Endothelial cell of umbilical vein (primary cell): ENCODE measurements around the gene NOSIP. TPM values are rescaled to one million over a fixed set of nuclear protein-coding genes. Genes with fewer than 3 reads are reported as not detected.

Source experiments
- BruUV-seq: library from RNA; stranded (reverse); fragments of 400-500 nt; replicated peaks from 2 replicates; lab custom pipeline; 2021; lab: Mats Ljungman, UMichigan
- CTCF ChIA-PET: fragments of 300-600, 350-600 bp; sonication (Branson Sonifier 250); formaldehyde crosslinking; loops from one replicate; lab custom pipeline; 2021; ENCODE audit warnings: antibody characterized with exemption, inconsistent platforms; lab: Charles Lee
- POLR2A ChIA-PET: fragments of 300-600, 350-600 bp; sonication (Branson Sonifier 250); formaldehyde crosslinking; loops from one replicate; lab custom pipeline; 2021; ENCODE audit warnings: antibody characterized with exemption, inconsistent platforms; lab: Charles Lee
- DNase-seq: peaks from one replicate; pipeline ENCODE4 v3.0.0-alpha.2; 2011; ENCODE audit warnings: low read depth, low spot score
- FAIRE-seq: peaks from 2 replicates; lab custom pipeline; 2011; peaks lifted over from hg19 to GRCh38; lab: Jason Lieb, UNC
- H2AFZ ChIP-seq: 2 replicates; pipeline ENCODE4 v1.6.0; 2012; ENCODE audit warnings: low read depth, low read length, control low read depth, inconsistent platforms
- H3K27ac ChIP-seq: 2 replicates; pipeline ENCODE4 v1.5.1; 2011; ENCODE audit warnings: low read depth, mild to moderate bottlenecking, control low read depth, low read length, moderate library complexity; ENCODE audit not compliant: insufficient read depth
- H3K27me3 ChIP-seq, 2 experiments: 2 replicates each; pipeline versions ENCODE4 v1.6.0 to v1.6.1; 2011; ENCODE audit warnings: low read length in 2 of 2, mixed read lengths in 1 of 2; ENCODE audit not compliant: control insufficient read depth in 2 of 2, insufficient read depth in 2 of 2
- H3K36me3 ChIP-seq, 2 experiments: 2 replicates in 1 of 2; 3 replicates in 1 of 2; pipeline ENCODE4 v1.5.1; 2011; ENCODE audit warnings: low read length in 2 of 2, mild to moderate bottlenecking in 1 of 2, moderate library complexity in 1 of 2; ENCODE audit not compliant: control insufficient read depth in 2 of 2, insufficient read depth in 2 of 2; ENCODE audit errors: extremely low read depth in 1 of 2
- H3K4me1 ChIP-seq: 3 replicates; pipeline ENCODE4 v1.5.1; 2011; ENCODE audit warnings: mild to moderate bottlenecking, low read length; ENCODE audit not compliant: control insufficient read depth, insufficient read depth; ENCODE audit errors: extremely low read depth
- H3K4me2 ChIP-seq: 2 replicates; pipeline ENCODE4 v1.6.1; 2011; ENCODE audit warnings: low read length, control low read depth, mixed read lengths; ENCODE audit not compliant: insufficient read depth
- H3K4me3 ChIP-seq, 3 experiments: fragments of 200-600 bp in 1 of 3; sonication (generic), shearing (Covaris generic) in 1 of 3; replicated peaks in 1 of 3; 2 replicates each; pipeline ENCODE4 v1.5.1; 2011 to 2016; ENCODE audit warnings: control low read depth in 3 of 3, low read length in 3 of 3, mild to moderate bottlenecking in 2 of 3, inconsistent platforms in 1 of 3, low read depth in 1 of 3, moderate library complexity in 1 of 3; ENCODE audit not compliant: insufficient read depth in 1 of 3
- H3K79me2 ChIP-seq: 2 replicates; pipeline ENCODE4 v1.6.0; 2012; ENCODE audit warnings: low read length, inconsistent platforms; ENCODE audit not compliant: control insufficient read depth, insufficient read depth
- H3K9ac ChIP-seq: replicated peaks from 2 replicates; pipeline ENCODE3; 2011; ENCODE audit warnings: low read length, control low read depth; ENCODE audit not compliant: insufficient read depth; ENCODE audit errors: extremely low read depth
- H3K9me1 ChIP-seq: replicated peaks from 3 replicates; pipeline ENCODE4 v1.6.0; 2011; ENCODE audit warnings: mild to moderate bottlenecking, low read length; ENCODE audit not compliant: control insufficient read depth, insufficient read depth; ENCODE audit errors: extremely low read depth
- H3K9me3 ChIP-seq: replicated peaks from 2 replicates; pipeline ENCODE4 v1.5.1; 2012; ENCODE audit warnings: low read length, inconsistent platforms; ENCODE audit not compliant: control insufficient read depth, insufficient read depth
- H4K20me1 ChIP-seq: replicated peaks from 2 replicates; pipeline ENCODE3; 2011; ENCODE audit warnings: mild to moderate bottlenecking, low read length; ENCODE audit not compliant: control insufficient read depth, insufficient read depth; ENCODE audit errors: extremely low read depth
- EZH2 ChIP-seq: IDR thresholded peaks from 2 replicates; pipeline ENCODE4 v1.6.1; 2012; ENCODE audit warnings: borderline replicate concordance, low read depth, mild to moderate bottlenecking, moderate library complexity, low read length, inconsistent platforms; ENCODE audit not compliant: severe bottlenecking
- FOS ChIP-seq: IDR thresholded peaks from 2 replicates; pipeline ENCODE4 v1.6.1; 2011; ENCODE audit warnings: mild to moderate bottlenecking, low read length, moderate library complexity, borderline replicate concordance; ENCODE audit not compliant: insufficient read depth
- GATA2 ChIP-seq: IDR thresholded peaks from 2 replicates; pipeline ENCODE4 v1.7.0; 2011; ENCODE audit warnings: low read depth, mild to moderate bottlenecking, moderate library complexity, mixed read lengths, low read length; ENCODE audit not compliant: insufficient read length, insufficient read depth
- JUN ChIP-seq: IDR thresholded peaks from 2 replicates; pipeline ENCODE4 v1.6.1; 2011; ENCODE audit warnings: borderline replicate concordance, low read depth; ENCODE audit not compliant: insufficient read length, insufficient read depth
- MAX ChIP-seq: IDR thresholded peaks from 2 replicates; pipeline ENCODE4 v1.6.1; 2011; ENCODE audit not compliant: insufficient read depth, insufficient read length
- MYC ChIP-seq: IDR thresholded peaks from one replicate; pipeline ENCODE4 v1.6.1; 2011; ENCODE audit warnings: mild to moderate bottlenecking, low read depth, low read length
- POLR2A ChIP-seq: IDR thresholded peaks from 2 replicates; pipeline ENCODE4 v1.6.1; 2012; ENCODE audit warnings: low read depth, mild to moderate bottlenecking, control low read depth, low read length
- POLR2AphosphoS5 ChIP-seq: IDR thresholded peaks from 2 replicates; pipeline ENCODE4 v1.6.1; 2012; ENCODE audit warnings: low read depth, mild to moderate bottlenecking, control low read depth, low read length, moderate library complexity; ENCODE audit not compliant: insufficient read depth
- dilution Hi-C: fragments of 300-500 bp; cut with MboI; formaldehyde crosslinking; loops from one replicate; pipeline ENCODE4 v1.15.0; 2019; ENCODE audit warnings: low sequenced_read_pairs; ENCODE audit not compliant: extremely low pct_ligation_motif_present
- intact Hi-C: fragments of 100-400 bp; cut with micrococcal nuclease; formaldehyde crosslinking; loops from one replicate; pipeline ENCODE4 v1.10.0; 2022
- polyA plus RNA-seq, 4 experiments: library from polyadenylated mRNA; depleted of rRNA in 3 of 4; stranded (reverse) in 3 of 4; unstranded in 1 of 4; fragments of >200 nt; gene quantifications; 2 replicates each; pipeline versions ENCODE4 v1.2.1 to v1.2.3, GENCODE V29; 2011 to 2012; ENCODE audit warnings: missing spikeins in 1 of 4
- total RNA-seq: library from RNA; stranded (reverse); gene quantifications from 2 replicates; pipeline ENCODE4 v1.2.3, GENCODE V29; 2021
- TF ChIP-seq, protein P1 (sequence below), 2 donors: IDR thresholded peaks; 1 replicate in 1 of 2; 2 replicates in 1 of 2; pipeline ENCODE4 v1.5.1; 2011; ENCODE audit warnings: low read length in 2 of 2, mild to moderate bottlenecking in 2 of 2, moderate library complexity in 2 of 2, control low read depth in 1 of 2, inconsistent platforms in 1 of 2, low read depth in 1 of 2; ENCODE audit not compliant: insufficient read depth in 1 of 2; ENCODE audit errors: extremely low read depth in 1 of 2

The NOSIP gene
- total and polyA plus RNA-seq, 2 donors (not counting 3 experiments of a cell fraction or from before 2014, with no cell fraction given): 77.5 to 128 TPM

DNA sequence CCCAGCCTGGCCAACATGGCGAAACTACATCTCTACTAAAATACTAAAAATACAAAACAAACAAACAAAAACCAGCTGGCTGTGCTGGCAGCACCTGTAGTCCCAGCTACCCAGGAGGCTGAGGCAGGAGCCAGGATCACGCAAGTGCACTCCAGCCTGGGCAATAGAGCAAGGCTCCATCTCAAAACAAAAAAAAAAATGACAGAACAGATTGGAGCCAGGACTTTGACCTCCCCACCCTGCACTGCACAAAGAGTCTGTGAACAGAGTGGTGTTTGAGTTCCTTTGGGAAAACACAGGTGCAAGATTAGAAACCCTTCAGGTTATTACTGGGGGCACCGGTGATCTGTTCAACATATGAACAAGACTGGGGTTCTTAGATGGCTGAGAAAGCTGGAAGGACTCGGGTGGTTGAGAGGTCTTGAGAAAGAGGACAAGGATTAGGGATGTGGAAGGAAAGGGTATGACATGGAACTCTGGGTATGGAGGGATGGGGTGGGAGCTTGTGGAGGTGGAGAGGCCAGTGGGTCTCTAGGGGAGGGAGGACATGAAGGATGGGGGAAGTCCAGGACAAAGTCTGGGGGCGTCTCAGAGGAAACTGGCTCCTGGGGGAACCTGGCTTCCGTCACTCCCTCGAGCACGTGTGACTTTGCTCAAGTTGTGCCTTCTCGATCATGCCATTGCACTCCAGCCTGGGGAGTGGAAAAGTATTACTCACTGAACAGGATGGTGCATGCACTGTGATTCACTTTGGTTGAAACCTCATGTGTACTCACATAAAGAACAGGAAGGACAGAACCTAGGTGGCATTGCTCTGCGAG, 26.7 kb downstream of the NOSIP start:
- no peaks in the 10 kb centered on the region for H3K9me3 ChIP-seq
- H2AFZ ChIP-seq: no peak overlapping the region
- H3K4me2 ChIP-seq: peak overlapping the region; percentile 2
- dilution Hi-C loops (no loop called here), intact Hi-C loops (loop anchor here (2.0 kb wide), 1 partner anchor 17 kb away; no protein-coding TSS in a partner anchor)
- H4K20me1 ChIP-seq: no peaks in the 10 kb centered on the region
- FAIRE-seq (peak; percentile 92), DNase-seq (peak; percentile 65)
- TF ChIP-seq POLR2AphosphoS5: peak; percentile 39
- peak; percentile 47 for TF ChIP-seq MAX
- TF ChIP-seq, protein P1, sequence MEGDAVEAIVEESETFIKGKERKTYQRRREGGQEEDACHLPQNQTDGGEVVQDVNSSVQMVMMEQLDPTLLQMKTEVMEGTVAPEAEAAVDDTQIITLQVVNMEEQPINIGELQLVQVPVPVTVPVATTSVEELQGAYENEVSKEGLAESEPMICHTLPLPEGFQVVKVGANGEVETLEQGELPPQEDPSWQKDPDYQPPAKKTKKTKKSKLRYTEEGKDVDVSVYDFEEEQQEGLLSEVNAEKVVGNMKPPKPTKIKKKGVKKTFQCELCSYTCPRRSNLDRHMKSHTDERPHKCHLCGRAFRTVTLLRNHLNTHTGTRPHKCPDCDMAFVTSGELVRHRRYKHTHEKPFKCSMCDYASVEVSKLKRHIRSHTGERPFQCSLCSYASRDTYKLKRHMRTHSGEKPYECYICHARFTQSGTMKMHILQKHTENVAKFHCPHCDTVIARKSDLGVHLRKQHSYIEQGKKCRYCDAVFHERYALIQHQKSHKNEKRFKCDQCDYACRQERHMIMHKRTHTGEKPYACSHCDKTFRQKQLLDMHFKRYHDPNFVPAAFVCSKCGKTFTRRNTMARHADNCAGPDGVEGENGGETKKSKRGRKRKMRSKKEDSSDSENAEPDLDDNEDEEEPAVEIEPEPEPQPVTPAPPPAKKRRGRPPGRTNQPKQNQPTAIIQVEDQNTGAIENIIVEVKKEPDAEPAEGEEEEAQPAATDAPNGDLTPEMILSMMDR (IDR thresholded peaks at IDR 0.05; ENCODE audit: extremely low read depth in 1 of 2, insufficient read depth in 1 of 2, low read depth in 1 of 2, low read length in 2 of 2): no peak
- TF ChIP-seq GATA2: no peak
- peak; percentile 56 for TF ChIP-seq POLR2A
- peak; percentile 60 for TF ChIP-seq JUN
- peak; percentile 67 for TF ChIP-seq MYC
- TF ChIP-seq EZH2: no peak
- TF ChIP-seq FOS: peak; percentile 64
- peak overlapping the region; percentile 30 for H3K9ac ChIP-seq
- ChIA-PET POLR2A (interaction anchor here (0.6 to 0.9 kb wide), 2 partner anchors 65 to 87 kb away, joined by 3 read pairs; no protein-coding TSS in a partner anchor), CTCF (interaction anchor here (1.0 to 4.6 kb wide), 6 partner anchors 17 to 123 kb away, joined by 3 to 50 read pairs (median 6); no protein-coding TSS in a partner anchor)
- H3K27ac ChIP-seq: peak overlapping the region; percentile 89
- H3K9me1 ChIP-seq: no peaks in the 10 kb centered on the region
- peaks cover 12 to 21% of the 10 kb centered on the region in 2 experiments for H3K36me3 ChIP-seq
- no peaks in the 10 kb centered on the region for H3K27me3 ChIP-seq
- no TSS peak for BruUV-seq
- H3K4me1 ChIP-seq: peaks cover 22% of the 10 kb centered on the region
- H3K79me2 ChIP-seq: no peaks in the 10 kb centered on the region
- H3K4me3 ChIP-seq: no peak overlapping the region
